ENCODE measurements around the gene SELENOS. TPM values are rescaled to one million over a fixed set of nuclear protein-coding genes. Genes with fewer than 3 reads are reported as not detected.

SELENOS gene
- total RNA-seq, 1 donor from 2014 or later, result 58.3 TPM

DNA sequence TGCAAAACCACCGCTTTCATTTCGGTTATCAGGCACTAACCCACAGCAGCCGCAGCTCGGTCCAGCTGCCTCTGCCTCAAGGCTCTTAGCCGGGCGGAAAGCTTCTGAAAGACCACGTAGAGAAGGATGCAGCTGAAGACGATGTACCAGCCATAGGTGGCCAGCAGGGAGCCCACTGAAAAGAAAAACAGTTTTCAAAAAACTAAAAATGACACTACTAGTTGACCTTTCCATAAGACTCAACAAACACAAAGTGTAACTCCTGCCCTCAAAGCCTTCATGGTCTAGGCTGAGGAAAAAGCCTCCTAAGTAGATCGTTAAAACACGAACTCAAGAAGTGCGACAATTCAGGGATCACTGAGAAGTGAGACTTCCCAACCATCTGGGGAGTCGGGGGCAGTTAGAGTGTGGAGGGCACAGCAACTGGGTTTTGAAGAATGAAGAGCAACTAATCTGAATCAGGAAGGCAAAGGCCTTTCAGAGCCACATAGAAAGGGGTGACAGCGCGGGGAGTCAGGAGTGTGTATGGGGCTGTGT, 716 bp downstream of the SELENOS start:
- no peak for DNase-seq

- DNase-seq, result no peak
These were observed 2.3 kb downstream of the SELENOS start for GRCh38 chr15:101275018-101275417.

DNA sequence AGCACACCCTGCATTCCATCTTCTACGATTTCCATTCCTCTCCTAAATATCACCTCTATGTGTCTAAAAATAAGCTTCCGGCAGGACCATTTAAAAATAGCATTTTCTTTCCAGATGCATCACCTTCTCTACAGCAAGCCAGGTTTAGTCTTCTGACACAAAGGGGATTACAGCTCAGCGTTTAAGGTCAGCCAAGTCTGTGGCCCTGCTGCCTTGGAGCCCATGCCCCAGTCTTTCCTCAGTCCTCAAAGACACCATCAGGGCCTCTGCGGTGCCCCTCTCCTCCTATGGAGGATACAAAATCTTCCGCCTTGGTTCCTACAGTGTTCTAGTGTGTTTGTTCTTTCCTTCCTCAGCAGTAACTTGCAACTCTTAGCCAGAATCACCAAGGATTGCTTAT, 3.8 kb downstream of the SELENOS start:
- DNase-seq, result no peak

- no peak for DNase-seq
These were observed 4.7 kb downstream of the SELENOS start for GRCh38 chr15:101272584-101272983.

DNA sequence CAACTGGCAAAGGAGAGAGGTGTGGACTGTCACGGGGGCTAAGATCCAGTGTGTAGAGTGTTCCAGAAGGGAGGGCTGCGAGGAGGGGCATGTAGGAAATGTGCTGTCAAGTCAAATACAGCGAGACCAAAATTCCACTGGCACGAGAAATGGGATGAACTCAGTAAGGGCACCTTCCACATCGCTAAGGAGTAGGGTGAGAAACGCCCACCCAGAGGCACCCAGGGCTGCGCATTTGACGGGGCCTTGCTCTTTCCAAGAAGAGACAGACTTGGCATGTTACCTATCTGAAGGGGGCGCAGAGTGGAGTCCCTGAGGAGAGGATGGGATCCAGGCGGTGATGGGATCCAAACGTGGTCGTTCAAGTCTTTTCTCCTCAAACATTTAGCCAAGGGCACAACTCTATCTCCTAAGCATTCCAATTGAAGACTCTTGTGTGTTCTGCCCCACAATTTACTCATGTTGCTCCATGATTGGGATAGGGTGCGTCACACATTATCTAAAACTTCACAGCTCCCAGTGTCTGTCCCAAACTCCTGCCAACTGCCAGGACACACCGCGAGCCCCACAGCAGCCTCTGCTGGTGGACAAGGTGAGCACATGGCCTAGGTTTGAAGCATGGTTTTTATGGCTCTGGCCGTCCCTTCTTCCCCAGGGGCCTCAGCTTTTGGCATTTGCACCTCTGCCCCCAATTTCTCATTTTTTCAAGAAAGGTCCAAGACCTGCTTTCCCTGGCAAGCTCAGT, 7.6 kb downstream of the SELENOS start:
- DNase-seq, result no peak

DNA sequence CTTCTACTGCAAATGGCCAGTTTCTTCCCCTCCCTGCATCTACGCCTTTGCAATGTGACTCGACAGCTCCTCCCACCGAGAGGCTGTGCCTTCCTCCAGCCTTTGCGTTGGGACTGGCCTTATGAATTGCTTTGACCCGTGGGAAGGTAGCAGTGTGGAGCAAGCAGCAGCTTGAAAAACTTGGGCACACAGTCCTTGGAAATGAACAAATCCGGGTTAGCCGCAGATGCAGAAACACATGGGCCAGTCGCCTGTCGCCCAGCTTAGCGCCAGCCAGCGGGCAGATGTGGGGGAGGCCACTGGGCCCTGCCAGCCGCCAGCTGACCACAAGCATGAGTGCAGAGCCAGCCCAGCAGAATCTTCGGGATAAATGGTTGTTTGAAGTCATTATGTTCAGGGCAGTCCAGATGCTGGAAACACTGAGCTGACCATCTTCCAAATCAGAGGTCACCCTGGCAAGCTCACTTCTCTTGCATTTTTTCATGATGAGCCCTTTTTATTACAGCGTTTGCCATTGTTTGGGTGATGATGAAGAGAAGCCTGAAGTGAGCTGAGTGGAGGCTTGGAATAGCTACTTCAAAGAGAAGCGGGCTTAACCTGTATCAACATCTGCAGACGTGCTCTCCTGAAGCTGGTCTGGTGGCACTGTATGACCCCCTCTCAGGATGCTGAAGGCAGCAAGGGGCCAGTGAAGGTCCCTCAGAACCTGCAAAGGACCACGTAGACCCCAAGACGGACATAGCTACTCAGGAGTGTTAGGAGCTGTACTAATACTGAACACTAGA, 9.8 kb downstream of the SELENOS start:
- DNase-seq, result no peak

DNA sequence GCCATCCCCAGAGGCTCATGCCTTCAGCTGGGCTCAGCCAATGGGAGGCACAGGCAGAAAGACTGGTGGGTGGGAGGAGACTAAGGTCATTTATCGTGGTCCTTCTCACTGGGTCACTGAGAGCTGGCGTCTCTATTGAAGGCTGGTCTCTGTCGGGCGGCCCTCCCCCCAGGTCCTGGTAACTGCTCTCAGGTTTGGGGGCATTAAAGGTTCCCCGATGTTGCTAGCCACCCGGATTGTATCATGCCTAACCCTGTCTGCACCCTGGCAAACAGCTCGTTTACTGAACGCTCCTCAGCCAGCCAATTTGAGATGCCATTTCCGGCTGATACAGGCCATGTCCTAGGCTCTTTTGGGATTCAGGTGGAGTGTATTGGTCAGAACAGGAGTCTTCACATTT, 10.5 kb downstream of the SELENOS start:
- no peak for DNase-seq

GRCh38 chr15:101266034-101266433, 11.3 kb downstream of the SELENOS start:
- DNase-seq, result peak; percentile 77

GRCh38 chr15:101264911-101265641, 12.2 kb downstream of the SELENOS start:
- no peak for DNase-seq

- no peak for DNase-seq
These were observed 13.3 kb downstream of the SELENOS start for GRCh38 chr15:101264011-101264410.

DNA sequence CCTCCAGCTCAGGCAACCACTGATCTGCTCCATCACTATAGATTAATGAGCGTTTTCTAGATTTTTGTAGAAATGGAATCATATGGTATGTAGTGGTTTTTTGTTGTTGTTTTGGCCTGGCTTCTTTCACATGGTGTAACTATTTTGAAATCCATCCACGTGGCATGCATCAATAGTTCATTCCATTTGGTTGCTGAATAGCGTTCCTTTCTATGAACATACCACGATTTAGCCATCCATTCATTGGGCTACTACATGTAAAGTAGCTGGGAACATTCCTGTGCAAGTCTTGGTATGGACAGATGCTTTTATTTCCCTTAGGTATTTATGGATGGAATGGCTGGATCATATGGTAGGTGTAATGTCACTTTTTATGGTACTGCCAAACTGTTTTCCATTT, 14.7 kb downstream of the SELENOS start:
- no peak for DNase-seq

DNA sequence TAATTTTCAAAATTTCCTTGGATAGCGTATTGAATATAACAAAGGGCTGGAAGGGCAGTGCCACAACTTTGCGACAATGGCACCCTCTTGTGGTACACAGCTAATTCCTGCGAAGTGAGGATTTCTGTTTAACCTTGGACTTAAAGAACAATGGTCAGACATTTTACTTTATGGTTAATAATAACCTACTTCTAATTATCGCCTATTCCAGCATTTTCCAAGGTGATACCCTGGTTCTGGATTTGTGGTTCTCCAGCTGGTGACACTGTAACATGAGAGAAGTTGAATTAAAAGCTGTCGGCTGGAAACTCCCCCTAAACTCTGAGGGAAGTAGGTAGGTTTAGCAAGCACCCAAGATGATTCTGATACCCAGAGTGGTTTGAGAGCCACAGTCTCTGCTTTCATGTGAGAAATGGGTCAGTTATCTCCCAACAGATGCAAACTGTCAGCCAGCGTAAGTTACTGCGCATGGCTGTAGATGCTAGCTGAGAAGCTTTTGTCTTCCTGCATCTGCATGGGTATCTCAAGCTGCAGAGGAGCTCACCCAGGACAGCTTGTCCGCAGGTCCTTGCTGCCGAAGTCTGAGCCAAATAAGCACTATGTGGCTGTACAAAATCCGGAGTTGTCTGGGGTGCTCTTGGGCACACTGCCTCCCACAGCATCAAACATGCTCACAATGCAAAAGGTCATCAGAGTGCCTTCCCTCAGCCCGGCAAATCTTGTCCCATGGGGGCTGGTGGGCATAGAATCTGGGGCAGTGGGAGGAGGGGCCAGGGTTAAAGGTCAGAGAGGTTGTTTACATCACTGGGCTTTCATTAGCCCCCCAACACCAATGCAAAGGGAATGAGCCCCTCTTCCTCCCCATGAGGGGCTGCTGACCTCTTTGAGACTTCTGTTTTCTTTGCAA, 18.8 kb downstream of the SELENOS start:
- peak; percentile 89 for DNase-seq

GRCh38 chr15:101256757-101257156, 20.5 kb downstream of the SELENOS start:
- no peak for DNase-seq

- peak; percentile 92 for DNase-seq
These were observed 21.6 kb downstream of the SELENOS start for GRCh38 chr15:101255615-101256241.

GRCh38 chr15:101255051-101255395, 22.3 kb downstream of the SELENOS start:
- peak; percentile 77 for DNase-seq

DNA sequence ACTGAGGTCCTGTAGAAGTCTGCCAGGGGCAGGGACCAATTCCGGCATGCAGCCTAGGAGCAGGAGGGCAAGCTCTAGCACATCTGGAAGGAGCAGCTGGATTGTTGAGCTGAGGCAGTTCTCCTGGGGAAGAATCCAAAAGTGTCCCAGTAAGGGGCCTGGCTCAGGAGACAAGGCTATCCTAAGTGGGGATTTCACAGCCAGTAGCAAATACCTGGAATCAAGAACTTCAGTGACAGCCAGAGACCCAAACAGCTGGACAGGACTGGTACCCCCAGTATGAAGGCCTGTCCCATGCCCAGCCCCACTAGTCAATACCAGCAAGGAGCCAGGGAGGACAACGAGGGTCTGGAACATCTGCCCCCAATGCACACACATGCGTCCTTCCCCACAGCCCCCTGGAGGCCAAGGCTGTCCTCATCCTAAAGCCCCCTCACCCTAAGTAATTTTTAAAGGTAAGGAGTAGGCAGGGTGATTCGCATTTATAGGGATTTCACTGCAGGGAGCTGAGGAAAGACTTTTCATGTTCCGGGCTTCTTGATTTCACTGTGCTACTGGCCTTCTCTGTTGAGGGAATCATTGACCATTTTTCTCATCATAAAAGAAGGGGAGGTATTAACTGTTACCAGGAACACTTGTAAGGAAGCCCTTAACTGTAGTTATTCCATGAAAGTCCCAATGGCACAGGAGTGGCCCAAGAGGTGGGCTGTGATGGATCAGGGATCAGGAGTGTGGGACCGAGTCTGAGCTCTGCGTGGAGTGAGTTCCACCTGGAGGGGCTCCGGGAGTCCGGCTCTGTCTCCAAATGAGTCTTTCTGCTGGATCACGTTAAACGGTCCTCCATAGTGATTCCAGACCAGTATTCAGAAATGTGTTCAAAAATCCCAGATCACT, 22.9 kb downstream of the SELENOS start:
- no peak for DNase-seq

- DNase-seq, result no peak
These were observed 24.4 kb downstream of the SELENOS start for GRCh38 chr15:101252836-101253235.

DNA sequence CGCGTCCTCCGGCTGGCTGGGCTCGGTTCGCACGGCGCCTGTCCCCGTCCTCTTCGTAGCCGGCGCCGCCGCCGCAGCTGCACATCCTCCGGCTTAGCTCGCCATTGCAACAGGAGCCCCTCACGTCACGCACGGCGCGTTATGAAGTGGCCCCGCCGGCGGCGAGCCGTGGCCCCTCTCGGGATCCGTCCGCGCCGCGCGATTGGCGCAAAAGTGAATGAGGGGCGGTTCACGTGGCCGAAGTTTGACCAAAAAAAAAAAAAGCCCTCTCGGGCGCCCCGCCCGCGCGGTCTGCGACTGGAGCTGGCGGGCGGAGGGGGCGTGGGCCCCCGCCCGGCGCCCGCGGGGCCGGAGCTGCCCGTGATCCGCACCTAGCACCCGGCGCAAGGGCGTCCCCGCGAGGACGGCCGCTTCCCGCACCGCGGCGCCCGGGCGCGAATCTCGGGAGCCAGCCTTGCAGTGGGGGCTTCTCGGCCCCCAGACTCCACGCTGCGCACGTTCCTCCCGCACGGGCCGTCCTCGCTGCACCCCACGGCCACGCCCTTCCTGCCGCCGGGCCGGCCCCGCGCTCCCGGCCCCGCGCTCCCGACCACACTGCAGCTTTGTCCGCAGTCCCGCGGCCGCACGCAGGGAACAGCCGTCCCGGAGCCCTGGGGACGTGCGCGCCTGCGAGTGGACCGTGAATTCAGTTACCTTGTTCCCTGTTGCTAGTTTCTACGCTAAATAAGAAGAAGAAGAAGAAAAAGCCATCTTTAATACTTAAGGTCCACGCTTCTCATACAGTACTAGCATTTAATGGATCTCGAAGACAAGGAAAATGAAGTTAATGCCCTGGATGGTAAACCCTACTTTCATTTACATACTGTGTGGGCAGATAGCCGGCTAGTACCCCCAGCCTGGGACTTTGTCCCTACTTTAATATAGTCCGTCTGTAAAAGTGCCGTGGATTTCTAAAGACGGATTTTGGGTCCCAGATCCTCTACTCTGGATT, 25.2 kb downstream of the SELENOS start, which contains the start of gene CHSY1:
Gene CHSY1, minus strand, starts transcription at position 219 of the 991 bp plus-strand sequence. CDS start 592 bp downstream, outside the sequence.
- peak; percentile 97 for DNase-seq

Data from tongue (tissue), 2 donors.